ENCODE measurements around the gene LTB4R2. TPM values are rescaled to one million over a fixed set of nuclear protein-coding genes. Genes with fewer than 3 reads are reported as not detected.

The LTB4R2 gene
- polyA plus RNA-seq, 4 donors = 1.6 to 5.6 (median 2.9) TPM

Other genes starting within 250 kb of the LTB4R2 start
- gene CPNE6, start 238.6 kb upstream of the LTB4R2 start, polyA plus RNA-seq (ENCODE audit: insufficient read length in 4 of 4) = under 1 TPM in 1 of 4 donors, not detected in 3; 0.11 TPM
- gene PCK2, start 215.8 kb upstream of the LTB4R2 start, polyA plus RNA-seq (ENCODE audit: insufficient read length in 4 of 4) = 10 to 100 TPM; 28.6 to 35.6 (median 30.8) TPM
- 10 to 100 TPM; 77.2 to 88.6 (median 83.0) TPM for gene DCAF11, start 195.4 kb upstream of the LTB4R2 start, polyA plus RNA-seq (ENCODE audit: insufficient read length in 4 of 4)
- gene NRL, start 195.2 kb upstream of the LTB4R2 start, polyA plus RNA-seq (ENCODE audit: insufficient read length in 4 of 4) = 1 to 10 TPM; 2.2 to 5.2 (median 3.0) TPM
- 1 to 10 TPM in 3 of 4 donors, under 1 TPM in 1; 0.48 to 2.2 (median 1.3) TPM for gene FITM1, start 179.5 kb upstream of the LTB4R2 start, polyA plus RNA-seq (ENCODE audit: insufficient read length in 4 of 4)
- 100 to 1,000 TPM; 185 to 235 (median 203) TPM for gene PSME1, start 173.9 kb upstream of the LTB4R2 start, polyA plus RNA-seq (ENCODE audit: insufficient read length in 4 of 4)
- gene EMC9, start 168.5 kb upstream of the LTB4R2 start, polyA plus RNA-seq (ENCODE audit: insufficient read length in 4 of 4) = 10 to 100 TPM; 12.3 to 29.3 (median 22.3) TPM
- gene PSME2, start 163.5 kb upstream of the LTB4R2 start, polyA plus RNA-seq (ENCODE audit: insufficient read length in 4 of 4) = 100 to 1,000 TPM; 150 to 177 (median 159) TPM
- gene RNF31, start 162.6 kb upstream of the LTB4R2 start, polyA plus RNA-seq (ENCODE audit: insufficient read length in 4 of 4) = 10 to 100 TPM; 43.6 to 60.2 (median 57.7) TPM
- gene IRF9, start 148.9 kb upstream of the LTB4R2 start, polyA plus RNA-seq (ENCODE audit: insufficient read length in 4 of 4) = 10 to 100 TPM; 52.3 to 68.0 (median 59.7) TPM
- gene REC8, start 138.1 kb upstream of the LTB4R2 start, polyA plus RNA-seq (ENCODE audit: insufficient read length in 4 of 4) = 10 to 100 TPM; 46.0 to 93.7 (median 68.0) TPM
- gene IPO4, start 121.3 kb upstream of the LTB4R2 start, polyA plus RNA-seq (ENCODE audit: insufficient read length in 4 of 4) = 10 to 100 TPM; 32.7 to 40.9 (median 37.0) TPM
- gene TM9SF1, start 114.7 kb upstream of the LTB4R2 start, polyA plus RNA-seq (ENCODE audit: insufficient read length in 4 of 4) = 10 to 100 TPM; 31.9 to 52.0 (median 43.9) TPM
- gene TSSK4, start 104.4 kb upstream of the LTB4R2 start, polyA plus RNA-seq (ENCODE audit: insufficient read length in 4 of 4) = 10 to 100 TPM in 2 of 4 donors, 1 to 10 TPM in 2; 3.1 to 13.9 (median 7.2) TPM
- 10 to 100 TPM; 43.3 to 76.6 (median 53.2) TPM for gene CHMP4A, start 96.7 kb upstream of the LTB4R2 start, polyA plus RNA-seq (ENCODE audit: insufficient read length in 4 of 4)
- gene MDP1, start 94.1 kb upstream of the LTB4R2 start, polyA plus RNA-seq (ENCODE audit: insufficient read length in 4 of 4) = 10 to 100 TPM; 10.2 to 18.0 (median 12.1) TPM
- gene NEDD8, start 77.8 kb upstream of the LTB4R2 start, polyA plus RNA-seq (ENCODE audit: insufficient read length in 4 of 4) = 100 to 1,000 TPM; 206 to 248 (median 222) TPM
- gene GMPR2, start 77.2 kb upstream of the LTB4R2 start, polyA plus RNA-seq (ENCODE audit: insufficient read length in 4 of 4) = 100 to 1,000 TPM; 106 to 121 (median 117) TPM
- gene TINF2, start 67.5 kb upstream of the LTB4R2 start, polyA plus RNA-seq (ENCODE audit: insufficient read length in 4 of 4) = 10 to 100 TPM; 54.2 to 64.5 (median 57.8) TPM
- 1 to 10 TPM in 3 of 4 donors, under 1 TPM in 1; 0.92 to 4.5 (median 2.5) TPM for gene TGM1, start 47.0 kb upstream of the LTB4R2 start, polyA plus RNA-seq (ENCODE audit: insufficient read length in 4 of 4)
- gene RABGGTA, start 38.5 kb upstream of the LTB4R2 start, polyA plus RNA-seq (ENCODE audit: insufficient read length in 4 of 4) = 10 to 100 TPM; 18.0 to 31.1 (median 20.8) TPM
- 10 to 100 TPM; 41.0 to 52.5 (median 49.9) TPM for gene DHRS1, start 10.4 kb upstream of the LTB4R2 start, polyA plus RNA-seq (ENCODE audit: insufficient read length in 4 of 4)
- gene NOP9, start 10.3 kb upstream of the LTB4R2 start, polyA plus RNA-seq (ENCODE audit: insufficient read length in 4 of 4) = 10 to 100 TPM; 24.1 to 29.0 (median 26.9) TPM
- gene CIDEB, start 2.2 kb upstream of the LTB4R2 start, polyA plus RNA-seq (ENCODE audit: insufficient read length in 4 of 4) = 10 to 100 TPM; 22.4 to 25.3 (median 23.9) TPM
- gene LTB4R, start 1.4 kb downstream of the LTB4R2 start, polyA plus RNA-seq (ENCODE audit: insufficient read length in 4 of 4) = 1 to 10 TPM; 2.2 to 7.3 (median 5.0) TPM
- 10 to 100 TPM; 15.8 to 26.6 (median 21.4) TPM for gene ADCY4, start 24.9 kb downstream of the LTB4R2 start, polyA plus RNA-seq (ENCODE audit: insufficient read length in 4 of 4)
- 1 to 10 TPM; 2.6 to 4.4 (median 3.5) TPM for gene RIPK3, start 29.9 kb downstream of the LTB4R2 start, polyA plus RNA-seq (ENCODE audit: insufficient read length in 4 of 4)
- gene NFATC4, start 58.0 kb downstream of the LTB4R2 start, polyA plus RNA-seq (ENCODE audit: insufficient read length in 4 of 4) = 10 to 100 TPM; 49.8 to 95.6 (median 72.3) TPM
- gene NYNRIN, start 88.9 kb downstream of the LTB4R2 start, polyA plus RNA-seq (ENCODE audit: insufficient read length in 4 of 4) = 10 to 100 TPM; 47.9 to 53.0 (median 49.6) TPM
- 1 to 10 TPM; 2.7 to 3.8 (median 3.2) TPM for gene CBLN3, start 119.5 kb downstream of the LTB4R2 start, polyA plus RNA-seq (ENCODE audit: insufficient read length in 4 of 4)
- gene KHNYN, start 119.8 kb downstream of the LTB4R2 start, polyA plus RNA-seq (ENCODE audit: insufficient read length in 4 of 4) = 10 to 100 TPM; 39.5 to 53.7 (median 46.6) TPM
- gene SDR39U1, start 132.6 kb downstream of the LTB4R2 start, polyA plus RNA-seq (ENCODE audit: insufficient read length in 4 of 4) = 10 to 100 TPM; 49.6 to 92.1 (median 72.5) TPM
- under 1 TPM; 0.16 to 0.94 (median 0.40) TPM for gene CMA1, start 198.1 kb downstream of the LTB4R2 start, polyA plus RNA-seq (ENCODE audit: insufficient read length in 4 of 4)

All from left renal cortex interstitium (tissue), 4 donors.